HEK293 (cell line): ENCODE measurements around the gene KCTD18.

Experiments
- ATF2 ChIP-seq: fragments of 450-650 bp; formaldehyde crosslinking; IDR thresholded peaks from 2 replicates; pipeline ENCODE4 v1.5.1; 2016; ENCODE audit warnings: missing biosample characterization, missing genetic modification characterization, low read depth
- CTCF ChIP-seq: fragments of 450-650 bp; formaldehyde crosslinking; IDR thresholded peaks from 2 replicates; pipeline ENCODE4 v1.5.1; 2016; ENCODE audit warnings: missing biosample characterization, missing genetic modification characterization
- GFI1B ChIP-seq: fragments of 450-650 bp; formaldehyde crosslinking; IDR thresholded peaks from 2 replicates; pipeline ENCODE4 v1.5.1; 2016; ENCODE audit warnings: missing biosample characterization, missing genetic modification characterization
- HOXA7 ChIP-seq: sonication (generic); formaldehyde crosslinking; IDR thresholded peaks from 2 replicates; pipeline ENCODE4 v1.8.1; 2022; ENCODE audit warnings: missing genetic modification reagents, borderline replicate concordance
- MEIS1 ChIP-seq: sonication (generic); formaldehyde crosslinking; IDR thresholded peaks from 2 replicates; pipeline ENCODE4 v1.8.1; 2022; ENCODE audit warnings: missing genetic modification reagents, mild to moderate bottlenecking, borderline replicate concordance
- PATZ1 ChIP-seq: fragments of 450-650 bp; formaldehyde crosslinking; IDR thresholded peaks from 2 replicates; pipeline ENCODE4 v1.5.1; 2016; ENCODE audit warnings: missing biosample characterization, missing genetic modification characterization
- ZBTB11 ChIP-seq: fragments of 450-650 bp; formaldehyde crosslinking; conservative IDR thresholded peaks from 2 replicates; pipeline ENCODE4 v1.5.1; 2016; ENCODE audit warnings: low read depth, missing biosample characterization, missing genetic modification characterization
- ZBTB7A ChIP-seq: fragments of 450-650 bp; formaldehyde crosslinking; IDR thresholded peaks from 2 replicates; pipeline ENCODE4 v1.5.1; 2016; ENCODE audit warnings: low read depth, missing biosample characterization, missing genetic modification characterization
- ZNF132 ChIP-seq: fragments of 450-650 bp; formaldehyde crosslinking; IDR thresholded peaks from 2 replicates; pipeline ENCODE4 v1.5.1; 2017; ENCODE audit warnings: missing biosample characterization, missing genetic modification characterization, borderline replicate concordance
- ZNF140 ChIP-seq: fragments of 450-650 bp; formaldehyde crosslinking; IDR thresholded peaks from 2 replicates; pipeline ENCODE4 v1.5.1; 2016; ENCODE audit warnings: missing biosample characterization, missing genetic modification characterization
- ZNF2 ChIP-seq: fragments of 450-650 bp; formaldehyde crosslinking; IDR thresholded peaks from 2 replicates; pipeline ENCODE4 v1.5.1; 2016; ENCODE audit warnings: missing biosample characterization, missing genetic modification characterization
- ZNF24 ChIP-seq: fragments of 450-650 bp; formaldehyde crosslinking; IDR thresholded peaks from 2 replicates; pipeline ENCODE4 v1.5.1; 2016; ENCODE audit warnings: missing biosample characterization, missing genetic modification characterization
- ZNF302 ChIP-seq: fragments of 450-650 bp; formaldehyde crosslinking; IDR thresholded peaks from 2 replicates; pipeline ENCODE4 v1.5.1; 2016; ENCODE audit warnings: missing biosample characterization, missing genetic modification characterization, low read depth
- ZNF335 ChIP-seq: fragments of 450-650 bp; formaldehyde crosslinking; conservative IDR thresholded peaks from 2 replicates; pipeline ENCODE4 v1.5.1; 2016; ENCODE audit warnings: missing biosample characterization, missing genetic modification characterization
- ZNF362 ChIP-seq: fragments of 450-650 bp; formaldehyde crosslinking; IDR thresholded peaks from 2 replicates; pipeline ENCODE4 v1.5.1; 2016; ENCODE audit warnings: missing biosample characterization, missing genetic modification characterization
- ZNF433 ChIP-seq: fragments of 450-650 bp; formaldehyde crosslinking; IDR thresholded peaks from 2 replicates; pipeline ENCODE4 v1.5.1; 2016; ENCODE audit warnings: missing biosample characterization, missing genetic modification characterization, low read depth
- ZNF558 ChIP-seq: fragments of 450-650 bp; formaldehyde crosslinking; IDR thresholded peaks from 2 replicates; pipeline ENCODE4 v1.5.1; 2016; ENCODE audit warnings: missing biosample characterization, missing genetic modification characterization
- ZNF585B ChIP-seq: fragments of 450-650 bp; formaldehyde crosslinking; IDR thresholded peaks from 2 replicates; pipeline ENCODE4 v1.5.1; 2016; ENCODE audit warnings: missing biosample characterization, missing genetic modification characterization
- ZNF692 ChIP-seq: fragments of 450-650 bp; formaldehyde crosslinking; IDR thresholded peaks from 2 replicates; pipeline ENCODE4 v1.5.1; 2016; ENCODE audit warnings: missing biosample characterization, missing genetic modification characterization
- ZNF76 ChIP-seq: fragments of 450-650 bp; formaldehyde crosslinking; IDR thresholded peaks from 2 replicates; pipeline ENCODE4; 2016; ENCODE audit warnings: low read depth, missing biosample characterization, missing genetic modification characterization, borderline replicate concordance
- ZNF791 ChIP-seq: fragments of 450-650 bp; formaldehyde crosslinking; IDR thresholded peaks from 2 replicates; pipeline ENCODE4 v1.5.1; 2016; ENCODE audit warnings: missing biosample characterization, missing genetic modification characterization
- ZNF830 ChIP-seq: fragments of 450-650 bp; IDR thresholded peaks from 2 replicates; pipeline ENCODE4 v1.5.0; 2018; ENCODE audit warnings: missing biosample characterization, missing genetic modification characterization, low read depth, mild to moderate bottlenecking, moderate library complexity

KCTD18 gene

GRCh38 chr2:200525882-200526651 is 16.2 kb upstream of the KCTD18 start, which contains the start of gene SGO2 (continued):
- TF ChIP-seq CTCF (peak; percentile 69), HOXA7 (CRISPR knock-in tag) (no peak), ZNF558 (tag by site-specific recombination) (no peak), ZNF830 (tag by site-specific recombination) (no peak), ZNF140 (tag by site-specific recombination) (no peak), ZBTB11 (tag by site-specific recombination) (peak; percentile 90), ZBTB7A (tag by site-specific recombination) (no peak), ZNF132 (tag by site-specific recombination) (no peak), ZNF433 (tag by site-specific recombination) (no peak), MEIS1 (CRISPR knock-in tag) (no peak), ZNF335 (tag by site-specific recombination) (peak; percentile 63), ZNF76 (tag by site-specific recombination) (peak; percentile 84), ZNF302 (tag by site-specific recombination) (no peak), ZNF2 (tag by site-specific recombination) (no peak), PATZ1 (tag by site-specific recombination) (peak; percentile 84), GFI1B (tag by site-specific recombination) (no peak), ZNF692 (tag by site-specific recombination) (no peak), ZNF585B (tag by site-specific recombination) (no peak), ZNF24 (tag by site-specific recombination) (0 out of 2 replicates have a peak, but pooled peaks have one; percentile 19), ZNF362 (tag by site-specific recombination) (no peak), ATF2 (tag by site-specific recombination) (no peak), ZNF791 (tag by site-specific recombination) (no peak)
